WTC11 (cell line): ENCODE data around the gene TPX2. TPM values are rescaled to one million over a fixed set of nuclear protein-coding genes. Genes with fewer than 3 reads are reported as not detected.

Source experiments
- ATAC-seq: fragments of 200-7000 bp; cut with Tn5 transposase; 2 replicates; pipeline ENCODE4 v1.10.0; 2021; ENCODE audit warnings: mild to moderate bottlenecking, moderate library complexity
- CTCF ChIA-PET: fragments of 300-600 bp; sonication (Branson Sonifier 250); formaldehyde crosslinking; loops from one replicate; lab custom pipeline; 2021; ENCODE audit warnings: antibody characterized with exemption; lab: Charles Lee
- POLR2A ChIA-PET: fragments of 350-600 bp; sonication (Branson Sonifier 250); formaldehyde crosslinking; loops from one replicate; lab custom pipeline; 2021; ENCODE audit warnings: antibody characterized with exemption; lab: Charles Lee
- DNase-seq: peaks from one replicate; pipeline ENCODE4 v3.0.0; 2021; ENCODE audit warnings: low spot score
- H3K27ac Mint-ChIP-seq: 2 replicates; pipeline ENCODE4 v1.8.0; 2021; ENCODE audit warnings: mixed read lengths
- H3K27me3 Mint-ChIP-seq: 2 replicates; pipeline ENCODE4 v1.8.0; 2021; ENCODE audit warnings: low read depth, mild to moderate bottlenecking, moderate library complexity, mixed read lengths
- H3K36me3 Mint-ChIP-seq: 2 replicates; pipeline ENCODE4 v1.8.0; 2021; ENCODE audit warnings: mixed read lengths
- H3K4me1 Mint-ChIP-seq: 2 replicates; pipeline ENCODE4 v1.8.0; 2022; ENCODE audit warnings: mixed read lengths
- H3K4me3 Mint-ChIP-seq: 2 replicates; pipeline ENCODE4 v1.8.0; 2021; ENCODE audit warnings: mild to moderate bottlenecking, moderate library complexity, mixed read lengths
- H3K9me3 Mint-ChIP-seq: 2 replicates; pipeline ENCODE4 v1.8.0; 2021; ENCODE audit warnings: mixed read lengths
- ATF1 ChIP-seq: sonication (generic); formaldehyde crosslinking; IDR thresholded peaks from 2 replicates; pipeline ENCODE4 v1.8.1; 2023; ENCODE audit warnings: mild to moderate bottlenecking, moderate library complexity, missing genetic modification reagents
- E2F1 ChIP-seq: sonication (generic); formaldehyde crosslinking; IDR thresholded peaks from 2 replicates; pipeline ENCODE4 v1.8.0; 2022; ENCODE audit warnings: mild to moderate bottlenecking, missing genetic modification reagents
- E2F4 ChIP-seq: sonication (generic); formaldehyde crosslinking; IDR thresholded peaks from 2 replicates; pipeline ENCODE4 v1.8.1; 2022; ENCODE audit warnings: low read depth, mild to moderate bottlenecking, moderate library complexity, missing genetic modification reagents, borderline replicate concordance
- FOXK1 ChIP-seq: sonication (generic); formaldehyde crosslinking; IDR thresholded peaks from 2 replicates; pipeline ENCODE4 v1.8.0; 2022; ENCODE audit warnings: mild to moderate bottlenecking, moderate library complexity, missing genetic modification reagents
- FOXP4 ChIP-seq: sonication (generic); formaldehyde crosslinking; IDR thresholded peaks from 2 replicates; pipeline ENCODE4 v1.8.0; 2022; ENCODE audit warnings: mild to moderate bottlenecking, missing genetic modification reagents
- GABPB1 ChIP-seq: sonication (generic); formaldehyde crosslinking; IDR thresholded peaks from 2 replicates; pipeline ENCODE4 v1.8.1; 2023; ENCODE audit warnings: mild to moderate bottlenecking, missing genetic modification reagents
- JUN ChIP-seq: sonication (generic); formaldehyde crosslinking; IDR thresholded peaks from 2 replicates; pipeline ENCODE4 v1.8.0; 2023; ENCODE audit warnings: mild to moderate bottlenecking, missing genetic modification reagents
- KAT7 ChIP-seq: sonication (generic); formaldehyde crosslinking; IDR thresholded peaks from 2 replicates; pipeline ENCODE4 v1.8.1; 2023; ENCODE audit warnings: missing genetic modification reagents, mild to moderate bottlenecking, borderline replicate concordance
- MAX ChIP-seq: sonication (generic); formaldehyde crosslinking; IDR thresholded peaks from 2 replicates; pipeline ENCODE4 v1.8.0; 2022; ENCODE audit warnings: mild to moderate bottlenecking, missing genetic modification reagents
- MLX ChIP-seq: sonication (generic); formaldehyde crosslinking; IDR thresholded peaks from 2 replicates; pipeline ENCODE4 v1.8.1; 2023; ENCODE audit warnings: mild to moderate bottlenecking, missing genetic modification reagents, moderate library complexity
- PRDM15 ChIP-seq: sonication (generic); formaldehyde crosslinking; IDR thresholded peaks from 2 replicates; pipeline ENCODE4 v1.8.0; 2022; ENCODE audit warnings: missing genetic modification reagents
- PRRX2 ChIP-seq: fragments of 250-450 bp; sonication (Bioruptor Pico); IDR thresholded peaks from 2 replicates; pipeline ENCODE4 v1.8.0; 2021; ENCODE audit warnings: mild to moderate bottlenecking
- SMAD4 ChIP-seq: sonication (generic); formaldehyde crosslinking; IDR thresholded peaks from 2 replicates; pipeline ENCODE4 v1.8.0; 2022; ENCODE audit warnings: mild to moderate bottlenecking, missing genetic modification reagents
- SOX15 ChIP-seq: fragments of 250-450 bp; sonication (Bioruptor Pico); IDR thresholded peaks from 2 replicates; pipeline ENCODE4 v1.9.0; 2021; ENCODE audit warnings: mild to moderate bottlenecking
- USF1 ChIP-seq: sonication (generic); formaldehyde crosslinking; IDR thresholded peaks from 2 replicates; pipeline ENCODE4 v1.8.0; 2022; ENCODE audit warnings: mild to moderate bottlenecking, missing genetic modification reagents
- ZNF281 ChIP-seq: sonication (generic); formaldehyde crosslinking; IDR thresholded peaks from 2 replicates; pipeline ENCODE4 v1.8.0; 2023; ENCODE audit warnings: mild to moderate bottlenecking, missing genetic modification reagents
- ZNF317 ChIP-seq: sonication (generic); formaldehyde crosslinking; IDR thresholded peaks from 2 replicates; pipeline ENCODE4 v1.8.1; 2023; ENCODE audit warnings: low read depth, mild to moderate bottlenecking, moderate library complexity, missing genetic modification reagents, borderline replicate concordance
- ZNF396 ChIP-seq: fragments of 250-450 bp; sonication (Bioruptor Pico); IDR thresholded peaks from 2 replicates; pipeline ENCODE4 v1.8.0; 2021; ENCODE audit warnings: mild to moderate bottlenecking, moderate library complexity, borderline replicate concordance
- ZNF416 ChIP-seq: fragments of 250-450 bp; sonication (Bioruptor Pico); IDR thresholded peaks from 2 replicates; pipeline ENCODE4 v1.9.0; 2021; ENCODE audit warnings: mild to moderate bottlenecking, inconsistent platforms
- total RNA-seq: library from RNA; stranded (reverse); gene quantifications from 3 replicates; pipeline ENCODE4 v1.2.3, GENCODE V29; 2021

The TPX2 gene
- total RNA-seq, 1 experiment from 2014 or later, result 123 TPM

- ATAC-seq (no peak), DNase-seq (no peak)
- TF ChIP-seq ZNF281 (CRISPR knock-in tag), result no peak
- no peak for TF ChIP-seq SOX15 (CRISPR knock-in tag)
- no peak for TF ChIP-seq PRRX2
- TF ChIP-seq SMAD4, result no peak
- no peak for TF ChIP-seq PRDM15 (CRISPR knock-in tag)
- no peak for TF ChIP-seq E2F4 (CRISPR knock-in tag)
- no peak for TF ChIP-seq FOXP4
- no peak for TF ChIP-seq ZNF396 (CRISPR knock-in tag)
- ChIA-PET POLR2A (no interaction called here), CTCF (interaction anchor here (0.6 to 3.9 kb wide), 7 partner anchors 10 to 308 kb away, joined by 3 to 38 read pairs (median 4); no protein-coding TSS in a partner anchor)
- Mint-ChIP-seq H3K9me3 (no peaks in the 10 kb centered on the region), H3K27ac (no peak overlapping the region), H3K36me3 (no peaks in the 10 kb centered on the region), H3K27me3 (peaks cover 40% of the 10 kb centered on the region), H3K4me1 (peaks cover 7% of the 10 kb centered on the region; the same call in 1 of the 2 replicates), H3K4me3 (no peak overlapping the region)
Measured at GRCh38 chr20:31848088-31848999, 109.3 kb downstream of the TPX2 start.

- Mint-ChIP-seq H3K9me3 (no peaks in the 10 kb centered on the region), H3K4me3 (no peak overlapping the region), H3K27me3 (peaks cover 40% of the 10 kb centered on the region), H3K27ac (no peak overlapping the region), H3K36me3 (no peaks in the 10 kb centered on the region), H3K4me1 (0 out of 2 replicates have a peak, but pooled peaks cover 4% of the 10 kb centered on the region)
- CTCF ChIA-PET, result interaction anchor here (0.6 to 4.4 kb wide), 8 partner anchors 11 to 188 kb away, joined by 3 to 96 read pairs (median 28); partner anchors contain the start of gene PDRG1
- DNase-seq (no peak), ATAC-seq (no peak; the same call in 1 of the 2 replicates)
- POLR2A ChIA-PET, result no interaction called here
- TF ChIP-seq ZNF416 (CRISPR knock-in tag) (no peak), ATF1 (CRISPR knock-in tag) (no peak), ZNF317 (CRISPR knock-in tag) (no peak), KAT7 (CRISPR knock-in tag) (no peak), MLX (CRISPR knock-in tag) (no peak), USF1 (peak; percentile 22; the same call in 1 of the 2 replicates), JUN (CRISPR knock-in tag) (0 out of 2 replicates have a peak, but pooled peaks have one; percentile 51), GABPB1 (CRISPR knock-in tag) (no peak), MAX (CRISPR knock-in tag) (peak; percentile 70), FOXK1 (CRISPR knock-in tag) (no peak), E2F1 (no peak)
Measured at GRCh38 chr20:31849306-31849930, 110.3 kb downstream of the TPX2 start.
